ENCODE data around the gene CYSRT1.

GRCh38 chr9:137227054-137227852 lies 2.3 kb downstream of the CYSRT1 start, which contains the start of gene RNF224:
- peak; percentile 89 to 97 (median 94) for TF ChIP-seq CTCF (IDR thresholded peaks at IDR 0.05)
- TF ChIP-seq POLR2A (IDR thresholded peaks at IDR 0.05) = no peak
